Gastrocnemius medialis (tissue), 4 donors: ENCODE results near the gene RAP1B.

ENCODE experiments used
- CTCF ChIP-seq, 5 experiments: fragments of 450-650 bp in 3 of 5; fragments of 200-600 bp in 2 of 5; sonication (generic) in 2 of 5; IDR thresholded peaks in 4 of 5; conservative IDR thresholded peaks in 1 of 5; 1 replicate in 4 of 5; 2 replicates in 1 of 5; pipeline ENCODE4 v1.5.1; 2016 to 2019; ENCODE audit warnings: antibody characterized with exemption in 5 of 5, mild to moderate bottlenecking in 3 of 5, moderate library complexity in 3 of 5
- POLR2A ChIP-seq, 2 donors: fragments of 450-650 bp; IDR thresholded peaks; one replicate each; pipeline ENCODE4 v1.6.1; 2017; ENCODE audit warnings: antibody characterized with exemption in 2 of 2, mild to moderate bottlenecking in 2 of 2, moderate library complexity in 2 of 2

GRCh38 chr12:68595241-68595640, 15.5 kb upstream of the RAP1B start:
- TF ChIP-seq CTCF (IDR thresholded peaks at IDR 0.05 in 4 of 5, conservative IDR thresholded peaks at IDR 0.05 in 1 of 5) (no peak), POLR2A (IDR thresholded peaks at IDR 0.05) (no peak)
